Liver (tissue), 9 donors: ENCODE results near the gene UTP4. TPM values are rescaled to one million over a fixed set of nuclear protein-coding genes. Genes with fewer than 3 reads are reported as not detected.

ENCODE experiments used
- DNase-seq: peaks from one replicate; pipeline ENCODE4 v3.0.0-alpha.2; 2017; ENCODE audit warnings: low spot score
- H3K27ac ChIP-seq, 2 donors: one replicate each; pipeline ENCODE4 v1.7.0; 2013; ENCODE audit warnings: inconsistent platforms in 2 of 2, low read length in 2 of 2, control low read depth in 1 of 2, low read depth in 1 of 2, mild to moderate bottlenecking in 1 of 2
- H3K27me3 ChIP-seq, 4 donors: one replicate each; pipeline versions ENCODE4 v1.6.1 to v1.7.0; 2013; ENCODE audit warnings: low read length in 3 of 4, inconsistent platforms in 1 of 4, mild to moderate bottlenecking in 1 of 4, moderate library complexity in 1 of 4; ENCODE audit not compliant: control insufficient read depth in 4 of 4, insufficient read depth in 4 of 4
- H3K36me3 ChIP-seq, 4 donors: one replicate each; pipeline versions ENCODE4 v1.6.1 to v1.7.0; 2013; ENCODE audit warnings: low read length in 3 of 4, mild to moderate bottlenecking in 3 of 4, low read depth in 1 of 4, moderate library complexity in 1 of 4; ENCODE audit not compliant: control insufficient read depth in 4 of 4, insufficient read depth in 3 of 4
- H3K4me1 ChIP-seq, 4 donors: one replicate each; pipeline versions ENCODE4 v1.6.1 to v1.7.0; 2013; ENCODE audit warnings: low read length in 3 of 4, mild to moderate bottlenecking in 3 of 4, moderate library complexity in 1 of 4; ENCODE audit not compliant: control insufficient read depth in 4 of 4, insufficient read depth in 4 of 4
- H3K4me3 ChIP-seq, 3 donors: one replicate each; pipeline versions ENCODE4 v1.6.1 to v1.7.0; 2013; ENCODE audit warnings: low read length in 3 of 3, control low read depth in 1 of 3, low read depth in 1 of 3, mild to moderate bottlenecking in 1 of 3
- H3K9ac ChIP-seq, 2 donors: one replicate each; pipeline ENCODE4 v1.7.0; 2013; ENCODE audit warnings: low read length in 2 of 2, mild to moderate bottlenecking in 2 of 2, moderate library complexity in 2 of 2, control low read depth in 1 of 2, low read depth in 1 of 2
- H3K9me3 ChIP-seq, 4 donors: one replicate each; pipeline versions ENCODE4 v1.6.1 to v1.7.0; 2013; ENCODE audit warnings: low read length in 3 of 4; ENCODE audit not compliant: control insufficient read depth in 4 of 4
- ATF3 ChIP-seq: IDR thresholded peaks from 2 replicates; pipeline ENCODE4 v1.6.1; 2016; ENCODE audit warnings: antibody characterized with exemption
- CTCF ChIP-seq: fragments of 150-350 bp; IDR thresholded peaks from 2 replicates; pipeline ENCODE4 v1.5.1; 2017; ENCODE audit warnings: improper control_type of control experiment, low read depth, low read length; ENCODE audit not compliant: missing input control
- EGR1 ChIP-seq, 2 donors: IDR thresholded peaks; 2 replicates each; pipeline ENCODE4 v1.6.1; 2016 to 2018; ENCODE audit warnings: antibody characterized with exemption in 2 of 2, low read depth in 2 of 2
- FOXA1 ChIP-seq: IDR thresholded peaks from 2 replicates; pipeline ENCODE4 v1.6.1; 2016; ENCODE audit warnings: antibody characterized with exemption
- FOXA2 ChIP-seq: IDR thresholded peaks from 2 replicates; pipeline ENCODE4 v1.6.1; 2016; ENCODE audit warnings: antibody characterized with exemption
- GABPA ChIP-seq, 2 donors: IDR thresholded peaks in 1 of 2; conservative IDR thresholded peaks in 1 of 2; 2 replicates each; pipeline ENCODE4 v1.6.1; 2016; ENCODE audit warnings: antibody characterized with exemption in 2 of 2, mild to moderate bottlenecking in 1 of 2, moderate library complexity in 1 of 2
- HNF4A ChIP-seq, 2 donors: conservative IDR thresholded peaks; 2 replicates each; pipeline ENCODE4 v1.6.1; 2016; ENCODE audit warnings: antibody characterized with exemption in 2 of 2, mild to moderate bottlenecking in 2 of 2
- HNF4G ChIP-seq: IDR thresholded peaks from 2 replicates; pipeline ENCODE4 v1.6.1; 2016; ENCODE audit warnings: antibody characterized with exemption
- JUND ChIP-seq, 2 donors: IDR thresholded peaks; 2 replicates each; pipeline ENCODE4 v1.6.1; 2016; ENCODE audit warnings: antibody characterized with exemption in 2 of 2
- MAX ChIP-seq: IDR thresholded peaks from 2 replicates; pipeline ENCODE4 v1.6.1; 2016; ENCODE audit warnings: antibody characterized with exemption
- NR2F2 ChIP-seq: IDR thresholded peaks from 2 replicates; pipeline ENCODE4 v1.6.1; 2016; ENCODE audit warnings: antibody characterized with exemption
- RAD21 ChIP-seq, 2 donors: IDR thresholded peaks; 2 replicates each; pipeline ENCODE4 v1.6.1; 2016; ENCODE audit warnings: antibody characterized with exemption in 2 of 2, mild to moderate bottlenecking in 2 of 2
- RXRA ChIP-seq, 2 donors: IDR thresholded peaks; 2 replicates each; pipeline ENCODE4 v1.6.1; 2017 to 2018; ENCODE audit warnings: antibody characterized with exemption in 2 of 2, mild to moderate bottlenecking in 1 of 2
- SP1 ChIP-seq: IDR thresholded peaks from 2 replicates; pipeline ENCODE4 v1.6.1; 2018; ENCODE audit warnings: antibody characterized with exemption, mild to moderate bottlenecking
- TAF1 ChIP-seq: conservative IDR thresholded peaks from 2 replicates; pipeline ENCODE4 v1.6.1; 2016; ENCODE audit warnings: antibody characterized with exemption, mild to moderate bottlenecking
- YY1 ChIP-seq: IDR thresholded peaks from 2 replicates; pipeline ENCODE4 v1.6.1; 2016; ENCODE audit warnings: antibody characterized with exemption, mild to moderate bottlenecking
- ZBTB33 ChIP-seq: IDR thresholded peaks from 2 replicates; pipeline ENCODE4 v1.6.1; 2016; ENCODE audit warnings: antibody characterized with exemption
- WGBS: extraction: QIAGEN DNeasy Blood & Tissue Kit; methylation state at CpG from one replicate; pipeline ENCODE4 v1.1.7; 2013; 5-methylcytosine and 5-hydroxymethylcytosine counted together
- polyA plus RNA-seq, 2 donors: library from polyadenylated mRNA; stranded (reverse) in 1 of 2; unstranded in 1 of 2; fragments of 200-250 nt in 1 of 2; fragments of >200 nt in 1 of 2; fragmentation: Nextera tagmentation in 1 of 2; extraction: Ambion mirVana in 1 of 2; gene quantifications; one replicate each; pipeline versions ENCODE4 v1.2.1 to v1.2.3, GENCODE V29; 2013 to 2015
- total RNA-seq, 2 donors: library from RNA; depleted of rRNA; stranded (reverse); fragments of >200 nt; gene quantifications; one replicate each; pipeline ENCODE4 v1.2.3, GENCODE V29; 2014
- TF ChIP-seq, protein P1 (sequence below): IDR thresholded peaks from 2 replicates; pipeline ENCODE4 v1.6.1; 2016; ENCODE audit warnings: antibody characterized with exemption, mild to moderate bottlenecking
- donor health status: healthy.
- donor health status: healthy.
- donor health status: healthy.
- donor health status: healthy.
- donor health status: healthy.

The UTP4 gene
- total and polyA plus RNA-seq, 4 donors = 11.3 to 13.8 (median 12.4) TPM

GRCh38 chr16:69209735-69210134 is 77.3 kb downstream of the UTP4 start:
- Histone ChIP-seq H3K9me3 (no peaks in the 10 kb centered on the region), H3K4me3 (no peak overlapping the region), H3K27me3 (no peaks in the 10 kb centered on the region), H3K4me1 (no peaks in the 10 kb centered on the region), H3K36me3 (no peaks in the 10 kb centered on the region), H3K9ac (no peak overlapping the region), H3K27ac (no peak overlapping the region)
- DNase-seq = no peak
- WGBS = 90% methylated on average over 4 of the region's 4 CpGs
- no peak for TF ChIP-seq NR2F2
- TF ChIP-seq SP1 = no peak
- TF ChIP-seq RXRA (IDR thresholded peaks at IDR 0.05) = no peak
- no peak for TF ChIP-seq TAF1
- TF ChIP-seq YY1 = no peak
- TF ChIP-seq FOXA1 = no peak
- TF ChIP-seq, protein P1, sequence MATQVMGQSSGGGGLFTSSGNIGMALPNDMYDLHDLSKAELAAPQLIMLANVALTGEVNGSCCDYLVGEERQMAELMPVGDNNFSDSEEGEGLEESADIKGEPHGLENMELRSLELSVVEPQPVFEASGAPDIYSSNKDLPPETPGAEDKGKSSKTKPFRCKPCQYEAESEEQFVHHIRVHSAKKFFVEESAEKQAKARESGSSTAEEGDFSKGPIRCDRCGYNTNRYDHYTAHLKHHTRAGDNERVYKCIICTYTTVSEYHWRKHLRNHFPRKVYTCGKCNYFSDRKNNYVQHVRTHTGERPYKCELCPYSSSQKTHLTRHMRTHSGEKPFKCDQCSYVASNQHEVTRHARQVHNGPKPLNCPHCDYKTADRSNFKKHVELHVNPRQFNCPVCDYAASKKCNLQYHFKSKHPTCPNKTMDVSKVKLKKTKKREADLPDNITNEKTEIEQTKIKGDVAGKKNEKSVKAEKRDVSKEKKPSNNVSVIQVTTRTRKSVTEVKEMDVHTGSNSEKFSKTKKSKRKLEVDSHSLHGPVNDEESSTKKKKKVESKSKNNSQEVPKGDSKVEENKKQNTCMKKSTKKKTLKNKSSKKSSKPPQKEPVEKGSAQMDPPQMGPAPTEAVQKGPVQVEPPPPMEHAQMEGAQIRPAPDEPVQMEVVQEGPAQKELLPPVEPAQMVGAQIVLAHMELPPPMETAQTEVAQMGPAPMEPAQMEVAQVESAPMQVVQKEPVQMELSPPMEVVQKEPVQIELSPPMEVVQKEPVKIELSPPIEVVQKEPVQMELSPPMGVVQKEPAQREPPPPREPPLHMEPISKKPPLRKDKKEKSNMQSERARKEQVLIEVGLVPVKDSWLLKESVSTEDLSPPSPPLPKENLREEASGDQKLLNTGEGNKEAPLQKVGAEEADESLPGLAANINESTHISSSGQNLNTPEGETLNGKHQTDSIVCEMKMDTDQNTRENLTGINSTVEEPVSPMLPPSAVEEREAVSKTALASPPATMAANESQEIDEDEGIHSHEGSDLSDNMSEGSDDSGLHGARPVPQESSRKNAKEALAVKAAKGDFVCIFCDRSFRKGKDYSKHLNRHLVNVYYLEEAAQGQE = no peak
- TF ChIP-seq HNF4G = no peak
- no peak for TF ChIP-seq FOXA2
- TF ChIP-seq MAX = no peak
- no peak for TF ChIP-seq GABPA (IDR thresholded peaks at IDR 0.05 in 1 of 2, conservative IDR thresholded peaks at IDR 0.05 in 1 of 2)
- no peak for TF ChIP-seq ZBTB33
- no peak for TF ChIP-seq HNF4A (conservative IDR thresholded peaks at IDR 0.05)
- no peak for TF ChIP-seq ATF3
- no peak for TF ChIP-seq JUND (IDR thresholded peaks at IDR 0.05)
- no peak for TF ChIP-seq EGR1 (IDR thresholded peaks at IDR 0.05; ENCODE audit: low read depth in 2 of 2)
- TF ChIP-seq CTCF = no peak

DNA sequence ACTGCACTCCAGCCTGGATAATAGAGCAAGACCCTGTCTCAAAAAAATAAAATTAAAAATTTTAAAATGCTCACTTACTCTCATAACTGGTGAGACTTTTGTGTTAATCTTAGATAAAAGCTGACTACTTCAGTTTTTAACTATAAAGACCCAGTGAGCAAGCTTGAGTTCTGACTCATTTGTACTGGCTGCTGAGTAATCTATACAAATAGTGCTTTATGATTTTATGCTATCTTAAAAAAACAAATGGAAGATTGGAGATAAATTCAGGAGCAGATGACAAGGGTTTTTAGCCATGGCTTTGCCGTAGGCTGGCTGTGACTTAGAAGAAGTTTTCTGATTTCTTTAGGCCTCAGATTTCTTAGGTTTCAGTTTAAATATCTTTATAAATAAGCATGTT is 85.0 kb downstream of the UTP4 start:
- Histone ChIP-seq H3K9ac (no peak overlapping the region), H3K4me1 (no peaks in the 10 kb centered on the region), H3K27ac (no peak overlapping the region), H3K27me3 (no peaks in the 10 kb centered on the region), H3K4me3 (no peak overlapping the region), H3K36me3 (no peaks in the 10 kb centered on the region), H3K9me3 (no peaks in the 10 kb centered on the region)
- 81% methylated on average over 1 of the region's 1 CpG for WGBS
- no peak for DNase-seq
- TF ChIP-seq EGR1 (IDR thresholded peaks at IDR 0.05; ENCODE audit: low read depth in 2 of 2) (no peak), NR2F2 (no peak), FOXA2 (no peak), ZBTB33 (no peak), JUND (IDR thresholded peaks at IDR 0.05) (no peak), YY1 (no peak), RAD21 (IDR thresholded peaks at IDR 0.05) (no peak), RXRA (IDR thresholded peaks at IDR 0.05) (no peak), CTCF (no peak), HNF4G (no peak)
